CD4-positive, alpha-beta T cell treated with Interleukin-15 for 1 hour (primary cell): ENCODE data around the gene KTN1.

ENCODE experiments used
- DNase-seq: peaks from one replicate; pipeline ENCODE4 v3.0.0-alpha.2; 2020

The KTN1 gene

GRCh38 chr14:55610713-55611370 is 30.8 kb downstream of the KTN1 start:
- no peak for DNase-seq

- no peak for DNase-seq
Observed at GRCh38 chr14:55611859-55612258, 31.9 kb downstream of the KTN1 start.

- DNase-seq = no peak
Observed at GRCh38 chr14:55614304-55614703, 34.3 kb downstream of the KTN1 start.

- no peak for DNase-seq
Observed at GRCh38 chr14:55620277-55620676, 40.3 kb downstream of the KTN1 start.

- DNase-seq = no peak
Observed at GRCh38 chr14:55620981-55621380, 41.0 kb downstream of the KTN1 start.

- no peak for DNase-seq
Observed at GRCh38 chr14:55621391-55621790, 41.4 kb downstream of the KTN1 start.

- DNase-seq = no peak
Observed at GRCh38 chr14:55624913-55625312, 44.9 kb downstream of the KTN1 start.

- no peak for DNase-seq
Observed at GRCh38 chr14:55625481-55625880, 45.5 kb downstream of the KTN1 start.

GRCh38 chr14:55626131-55626530 is 46.1 kb downstream of the KTN1 start:
- DNase-seq = no peak

- DNase-seq = no peak
Observed at GRCh38 chr14:55628426-55628825, 48.4 kb downstream of the KTN1 start.

- DNase-seq = no peak
Observed at GRCh38 chr14:55638665-55639064, 58.7 kb downstream of the KTN1 start.

GRCh38 chr14:55641290-55641689 is 61.3 kb downstream of the KTN1 start:
- DNase-seq = no peak

GRCh38 chr14:55641954-55642353 is 61.9 kb downstream of the KTN1 start:
- no peak for DNase-seq

GRCh38 chr14:55645145-55645544 is 65.1 kb downstream of the KTN1 start:
- DNase-seq = no peak

GRCh38 chr14:55645845-55646832 is 66.1 kb downstream of the KTN1 start:
- DNase-seq = no peak

- no peak for DNase-seq
Observed at GRCh38 chr14:55650992-55651391, 71.0 kb downstream of the KTN1 start.

- DNase-seq = no peak
Observed at GRCh38 chr14:55654243-55654642, 74.2 kb downstream of the KTN1 start.

- no peak for DNase-seq
Observed at GRCh38 chr14:55661029-55661428, 81.0 kb downstream of the KTN1 start.

- no peak for DNase-seq
Observed at GRCh38 chr14:55662752-55663151, 82.7 kb downstream of the KTN1 start.

GRCh38 chr14:55665067-55665675 is 85.2 kb downstream of the KTN1 start:
- no peak for DNase-seq

GRCh38 chr14:55667801-55668200 is 87.8 kb downstream of the KTN1 start:
- no peak for DNase-seq

GRCh38 chr14:55671641-55672040 is 91.6 kb downstream of the KTN1 start:
- DNase-seq = no peak

- no peak for DNase-seq
Observed at GRCh38 chr14:55673048-55673447, 93.0 kb downstream of the KTN1 start.

- no peak for DNase-seq
Observed at GRCh38 chr14:55681096-55681495, 101.1 kb downstream of the KTN1 start.
